Kidney (tissue), 14 donors: ENCODE measurements around the gene TCF12. TPM values are rescaled to one million over a fixed set of nuclear protein-coding genes. Genes with fewer than 3 reads are reported as not detected.

ENCODE experiments used
- DNase-seq, 5 donors: peaks; one replicate each; pipeline ENCODE4 v3.0.0-alpha.2; 2013 to 2020
- FAIRE-seq: peaks from 2 replicates; lab custom pipeline; 2012; peaks lifted over from hg19 to GRCh38; lab: Jason Lieb, UNC
- H3K27ac ChIP-seq, 2 donors: one replicate each; pipeline ENCODE4 v1.7.0; 2013; ENCODE audit warnings: low read depth in 2 of 2, low read length in 2 of 2, inconsistent platforms in 1 of 2
- H3K27me3 ChIP-seq: one replicate; pipeline ENCODE4 v1.7.1; 2013; ENCODE audit warnings: low read length, inconsistent platforms; ENCODE audit not compliant: control insufficient read depth, insufficient read depth
- H3K36me3 ChIP-seq, 3 donors: one replicate each; pipeline versions ENCODE4 v1.7.0 to v1.7.1; 2013; ENCODE audit warnings: low read length in 3 of 3, control low read depth in 1 of 3, inconsistent platforms in 1 of 3; ENCODE audit not compliant: insufficient read depth in 3 of 3, control insufficient read depth in 2 of 3
- H3K4me1 ChIP-seq, 3 donors: one replicate each; pipeline versions ENCODE4 v1.7.0 to v1.7.1; 2013; ENCODE audit warnings: low read length in 3 of 3, inconsistent platforms in 1 of 3, low read depth in 1 of 3; ENCODE audit not compliant: control insufficient read depth in 2 of 3, insufficient read depth in 2 of 3
- H3K4me3 ChIP-seq, 3 donors: one replicate each; pipeline versions ENCODE4 v1.7.0 to v1.8.1; 2013; ENCODE audit warnings: low read length in 3 of 3, control low read depth in 1 of 3, inconsistent platforms in 1 of 3
- H3K9ac ChIP-seq, 3 donors: one replicate each; pipeline versions ENCODE4 v1.7.0 to v1.7.1; 2013; ENCODE audit warnings: low read length in 3 of 3, control low read depth in 1 of 3, inconsistent platforms in 1 of 3
- H3K9me3 ChIP-seq, 3 donors: one replicate each; pipeline versions ENCODE4 v1.7.0 to v1.7.1; 2013; ENCODE audit warnings: low read length in 3 of 3, control low read depth in 1 of 3, inconsistent platforms in 1 of 3; ENCODE audit not compliant: control insufficient read depth in 2 of 3, insufficient read depth in 1 of 3
- intact Hi-C: fragments of 100-400 bp; cut with DNase I; formaldehyde crosslinking; loops from one replicate; pipeline ENCODE4 v1.11.1; 2022
- polyA plus RNA-seq: library from polyadenylated mRNA; stranded (reverse); fragments of 350-450 nt; fragmentation: Illumina TruSeq; extraction: RNeasy Lipid Tissue Mini Kit (QIAGEN cat#74804); gene quantifications from one replicate; pipeline ENCODE4 v1.2.3, GENCODE V29; 2014; ENCODE audit warnings: low read depth, low replicate concordance; ENCODE audit not compliant: insufficient read depth
- total RNA-seq: library from RNA; stranded (reverse); fragmentation: NEBNext Ultra II Directional; extraction: Animal tissue kit (Norgen Biotek cat#: 25700); gene quantifications from one replicate; pipeline ENCODE4 v1.2.1, GENCODE V29; 2021
- TF ChIP-seq, protein P1 (sequence below): IDR thresholded peaks from 3 replicates; pipeline ENCODE4 v1.5.1; 2012; ENCODE audit warnings: mild to moderate bottlenecking, moderate library complexity, borderline replicate concordance; ENCODE audit not compliant: insufficient read depth; ENCODE audit errors: extremely low read depth
- donor health status: control.
- donor health status: control.
- donor health status: control.
- donor health status: control.
- donor health status: control.
- donor health status: DM: yes; HTN: yes; CAD: no.
- donor health status: Normal renal cell carcinoma (clear cell type).

The TCF12 gene
- total and polyA plus RNA-seq, 2 donors from 2014 or later, result 16.3 to 116 TPM

DNA sequence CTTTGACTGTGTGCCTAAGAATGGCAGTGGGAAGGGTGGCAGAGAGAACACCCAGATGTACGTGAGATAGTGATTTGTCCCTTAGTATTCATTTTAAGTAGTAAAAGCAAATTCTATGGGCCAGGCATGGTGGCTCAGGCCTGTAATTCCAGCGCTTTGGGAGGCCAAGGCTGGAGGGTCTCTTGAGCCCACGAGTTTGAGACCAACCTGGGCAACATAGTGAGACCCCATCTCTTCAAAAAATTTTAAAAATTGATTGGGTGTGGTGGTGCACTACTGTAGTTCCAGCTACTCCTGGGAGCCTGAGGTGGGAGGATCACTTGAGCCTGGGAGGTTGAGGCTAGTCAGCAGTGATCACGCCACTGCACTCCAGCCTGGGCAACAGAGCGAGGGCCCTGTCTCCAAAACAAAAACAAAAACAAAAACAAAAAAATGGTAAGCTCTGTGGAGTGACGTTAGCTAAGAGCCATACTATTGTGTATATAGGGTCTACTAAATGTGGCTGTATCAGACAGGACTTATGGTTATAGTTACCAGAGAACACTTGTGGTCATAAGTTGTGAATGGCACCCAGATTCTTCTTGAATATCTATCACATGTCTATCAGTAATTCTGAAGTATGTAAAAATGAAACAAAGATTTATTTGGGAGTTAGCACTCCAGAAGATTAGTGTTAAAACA is 171.5 kb downstream of the TCF12 start:
- Histone ChIP-seq H3K4me3 (no peak overlapping the region), H3K9me3 (no peaks in the 10 kb centered on the region), H3K4me1 (no peaks in the 10 kb centered on the region), H3K9ac (no peak overlapping the region), H3K27me3 (no peaks in the 10 kb centered on the region), H3K27ac (no peak overlapping the region), H3K36me3 (no peaks in the 10 kb centered on the region)
- DNase-seq, result no peak
- TF ChIP-seq, protein P1, sequence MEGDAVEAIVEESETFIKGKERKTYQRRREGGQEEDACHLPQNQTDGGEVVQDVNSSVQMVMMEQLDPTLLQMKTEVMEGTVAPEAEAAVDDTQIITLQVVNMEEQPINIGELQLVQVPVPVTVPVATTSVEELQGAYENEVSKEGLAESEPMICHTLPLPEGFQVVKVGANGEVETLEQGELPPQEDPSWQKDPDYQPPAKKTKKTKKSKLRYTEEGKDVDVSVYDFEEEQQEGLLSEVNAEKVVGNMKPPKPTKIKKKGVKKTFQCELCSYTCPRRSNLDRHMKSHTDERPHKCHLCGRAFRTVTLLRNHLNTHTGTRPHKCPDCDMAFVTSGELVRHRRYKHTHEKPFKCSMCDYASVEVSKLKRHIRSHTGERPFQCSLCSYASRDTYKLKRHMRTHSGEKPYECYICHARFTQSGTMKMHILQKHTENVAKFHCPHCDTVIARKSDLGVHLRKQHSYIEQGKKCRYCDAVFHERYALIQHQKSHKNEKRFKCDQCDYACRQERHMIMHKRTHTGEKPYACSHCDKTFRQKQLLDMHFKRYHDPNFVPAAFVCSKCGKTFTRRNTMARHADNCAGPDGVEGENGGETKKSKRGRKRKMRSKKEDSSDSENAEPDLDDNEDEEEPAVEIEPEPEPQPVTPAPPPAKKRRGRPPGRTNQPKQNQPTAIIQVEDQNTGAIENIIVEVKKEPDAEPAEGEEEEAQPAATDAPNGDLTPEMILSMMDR, result no peak
- intact Hi-C loops, result no loop called here
- no peak for FAIRE-seq

- Histone ChIP-seq H3K27ac (no peak overlapping the region), H3K4me1 (no peaks in the 10 kb centered on the region), H3K4me3 (no peak overlapping the region), H3K27me3 (no peaks in the 10 kb centered on the region), H3K9me3 (no peaks in the 10 kb centered on the region), H3K9ac (no peak overlapping the region), H3K36me3 (no peaks in the 10 kb centered on the region)
- FAIRE-seq, result no peak
- DNase-seq, result peak in 4 of 5 donors; percentile 54 to 92 (median 78)
- TF ChIP-seq, protein P1, result no peak
- intact Hi-C loops, result no loop called here
Measured at GRCh38 chr15:57090496-57090859, 172.0 kb downstream of the TCF12 start.

GRCh38 chr15:57091636-57092035 is 173.2 kb downstream of the TCF12 start:
- Histone ChIP-seq H3K4me1 (no peaks in the 10 kb centered on the region), H3K27ac (no peak overlapping the region), H3K4me3 (no peak overlapping the region), H3K36me3 (no peaks in the 10 kb centered on the region), H3K9ac (no peak overlapping the region), H3K9me3 (no peaks in the 10 kb centered on the region), H3K27me3 (no peaks in the 10 kb centered on the region)
- intact Hi-C loops, result no loop called here
- TF ChIP-seq, protein P1, result no peak
- no peak for FAIRE-seq
- no peak for DNase-seq

GRCh38 chr15:57092252-57092651 is 173.8 kb downstream of the TCF12 start:
- Histone ChIP-seq H3K36me3 (no peaks in the 10 kb centered on the region), H3K9ac (no peak overlapping the region), H3K4me1 (no peaks in the 10 kb centered on the region), H3K9me3 (no peaks in the 10 kb centered on the region), H3K27ac (no peak overlapping the region), H3K4me3 (no peak overlapping the region), H3K27me3 (no peaks in the 10 kb centered on the region)
- intact Hi-C loops, result no loop called here
- TF ChIP-seq, protein P1, result no peak
- DNase-seq (no peak), FAIRE-seq (no peak)
